ENCODE measurements around the gene SUN2.
"Not testable (repeated sequence)": the region's sequence is repeated elsewhere in the genome, so short reads cannot be mapped to it uniquely, and the experiment has no call there.

Gene SUN2

GRCh38 chr22:38755911-38756532 lies at the start of gene SUN2:
SUN2 (minus strand) TSS chr22:38755998; CDS start chr22:38752628, 3,370 bp downstream.
- H3K4me1 Mint-ChIP-seq (ENCODE audit: low read depth), result peaks cover 74% of the 10 kb centered on the region
- intact Hi-C loops (cut with micrococcal nuclease), result loop anchor here (2.0 kb wide), 1 partner anchor 51 kb away; the partner anchor contains the start of gene GTPBP1
- H3K9me3 Mint-ChIP-seq, result no peaks in the 10 kb centered on the region
- H3K27me3 Mint-ChIP-seq, result no peaks in the 10 kb centered on the region
- H3K4me3 Mint-ChIP-seq, result peak within 1 kb of the TSS; percentile 77
- peak within 1 kb of the TSS; percentile 90 for H3K27ac Mint-ChIP-seq
- peaks cover 30% of the 10 kb centered on the region for H3K36me3 Mint-ChIP-seq (ENCODE audit: low read depth)

GRCh38 chr22:38805041-38805593 lies 49.3 kb upstream of the SUN2 start:
- not testable (repeated sequence) for H3K4me3 Mint-ChIP-seq, H3K27ac Mint-ChIP-seq
- peaks cover 40% of the 10 kb centered on the region for H3K27me3 Mint-ChIP-seq

GRCh38 chr22:38802671-38803121 lies 46.9 kb upstream of the SUN2 start:
- Mint-ChIP-seq H3K27ac (no peak overlapping the region), H3K36me3 (ENCODE audit: low read depth) (no peaks in the 10 kb centered on the region), H3K27me3 (peaks cover 41% of the 10 kb centered on the region), H3K4me1 (ENCODE audit: low read depth) (no peaks in the 10 kb centered on the region), H3K9me3 (no peaks in the 10 kb centered on the region), H3K4me3 (no peak overlapping the region)
- intact Hi-C loops (cut with micrococcal nuclease), result no loop called here

More at GRCh38 chr22:38805041-38805593, 49.3 kb upstream of the SUN2 start:
- H3K4me1 Mint-ChIP-seq (ENCODE audit: low read depth); H3K9me3 Mint-ChIP-seq; intact Hi-C loops (cut with micrococcal nuclease); H3K36me3 Mint-ChIP-seq (ENCODE audit: low read depth): not testable (repeated sequence)

GRCh38 chr22:38799265-38800002 lies 43.6 kb upstream of the SUN2 start:
- H3K36me3 Mint-ChIP-seq (ENCODE audit: low read depth), result no peaks in the 10 kb centered on the region
- intact Hi-C loops (cut with micrococcal nuclease), result no loop called here
- no peaks in the 10 kb centered on the region for H3K9me3 Mint-ChIP-seq
- peaks cover 60% of the 10 kb centered on the region for H3K27me3 Mint-ChIP-seq
- no peaks in the 10 kb centered on the region for H3K4me1 Mint-ChIP-seq (ENCODE audit: low read depth)
- H3K27ac Mint-ChIP-seq, result no peak overlapping the region
- H3K4me3 Mint-ChIP-seq, result no peak overlapping the region

GRCh38 chr22:38798496-38798895 lies 42.7 kb upstream of the SUN2 start:
- H3K9me3 Mint-ChIP-seq, result no peaks in the 10 kb centered on the region
- no peaks in the 10 kb centered on the region for H3K4me1 Mint-ChIP-seq (ENCODE audit: low read depth)
- H3K27me3 Mint-ChIP-seq, result peaks cover 56% of the 10 kb centered on the region
- intact Hi-C loops (cut with micrococcal nuclease), result no loop called here
- H3K36me3 Mint-ChIP-seq (ENCODE audit: low read depth), result no peaks in the 10 kb centered on the region
- H3K27ac Mint-ChIP-seq, result no peak overlapping the region
- no peak overlapping the region for H3K4me3 Mint-ChIP-seq

- Mint-ChIP-seq H3K36me3 (ENCODE audit: low read depth) (no peaks in the 10 kb centered on the region), H3K4me1 (ENCODE audit: low read depth) (peaks cover 5% of the 10 kb centered on the region), H3K27ac (no peak overlapping the region), H3K4me3 (no peak overlapping the region), H3K27me3 (peaks cover 41% of the 10 kb centered on the region), H3K9me3 (no peaks in the 10 kb centered on the region)
- intact Hi-C loops (cut with micrococcal nuclease), result no loop called here
Observed at GRCh38 chr22:38796262-38796957, 40.6 kb upstream of the SUN2 start.

GRCh38 chr22:38795569-38795968 lies 39.8 kb upstream of the SUN2 start:
- Mint-ChIP-seq H3K4me3 (no peak overlapping the region), H3K4me1 (ENCODE audit: low read depth) (peaks cover 5% of the 10 kb centered on the region), H3K9me3 (no peaks in the 10 kb centered on the region), H3K27ac (no peak overlapping the region), H3K36me3 (ENCODE audit: low read depth) (no peaks in the 10 kb centered on the region), H3K27me3 (peaks cover 33% of the 10 kb centered on the region)
- intact Hi-C loops (cut with micrococcal nuclease), result no loop called here

- intact Hi-C loops (cut with micrococcal nuclease), result no loop called here
- H3K9me3 Mint-ChIP-seq, result no peaks in the 10 kb centered on the region
- H3K4me1 Mint-ChIP-seq (ENCODE audit: low read depth), result peaks cover 5% of the 10 kb centered on the region
Observed at GRCh38 chr22:38793721-38794466, 38.1 kb upstream of the SUN2 start, which contains the start of gene DNAL4. DNAL4 (minus strand) TSS chr22:38794143; CDS start chr22:38782731, 11,412 bp downstream.

GRCh38 chr22:38793317-38793716 lies 37.5 kb upstream of the SUN2 start:
- Mint-ChIP-seq H3K9me3 (no peaks in the 10 kb centered on the region), H3K27ac (peak overlapping the region; percentile 57), H3K27me3 (peaks cover 25% of the 10 kb centered on the region), H3K4me1 (ENCODE audit: low read depth) (peaks cover 5% of the 10 kb centered on the region), H3K36me3 (ENCODE audit: low read depth) (no peaks in the 10 kb centered on the region), H3K4me3 (peak overlapping the region; percentile 71)
- intact Hi-C loops (cut with micrococcal nuclease), result no loop called here

More at GRCh38 chr22:38793721-38794466, 38.1 kb upstream of the SUN2 start, which contains the start of gene DNAL4:
- H3K27ac Mint-ChIP-seq, result peak within 1 kb of the TSS; percentile 57
- peaks cover 30% of the 10 kb centered on the region for H3K27me3 Mint-ChIP-seq
- H3K36me3 Mint-ChIP-seq (ENCODE audit: low read depth), result no peaks in the 10 kb centered on the region
- H3K4me3 Mint-ChIP-seq, result peak within 1 kb of the TSS; percentile 71

GRCh38 chr22:38792833-38793232 lies 37.0 kb upstream of the SUN2 start:
- Mint-ChIP-seq H3K9me3 (no peaks in the 10 kb centered on the region), H3K4me1 (ENCODE audit: low read depth) (peaks cover 10% of the 10 kb centered on the region), H3K4me3 (peak overlapping the region; percentile 71), H3K27me3 (peaks cover 20% of the 10 kb centered on the region), H3K36me3 (ENCODE audit: low read depth) (no peaks in the 10 kb centered on the region), H3K27ac (no peak overlapping the region)
- intact Hi-C loops (cut with micrococcal nuclease), result no loop called here

GRCh38 chr22:38789606-38790005 lies 33.8 kb upstream of the SUN2 start:
- Mint-ChIP-seq H3K4me1 (ENCODE audit: low read depth) (peaks cover 10% of the 10 kb centered on the region), H3K27ac (no peak overlapping the region), H3K9me3 (no peaks in the 10 kb centered on the region), H3K27me3 (no peaks in the 10 kb centered on the region), H3K4me3 (no peak overlapping the region), H3K36me3 (ENCODE audit: low read depth) (no peaks in the 10 kb centered on the region)
- intact Hi-C loops (cut with micrococcal nuclease), result no loop called here

GRCh38 chr22:38788846-38789245 lies 33.0 kb upstream of the SUN2 start:
- no peaks in the 10 kb centered on the region for H3K9me3 Mint-ChIP-seq
- intact Hi-C loops (cut with micrococcal nuclease), result no loop called here
- H3K4me3 Mint-ChIP-seq, result no peak overlapping the region
- no peak overlapping the region for H3K27ac Mint-ChIP-seq
- H3K4me1 Mint-ChIP-seq (ENCODE audit: low read depth), result peaks cover 10% of the 10 kb centered on the region
- H3K36me3 Mint-ChIP-seq (ENCODE audit: low read depth), result no peaks in the 10 kb centered on the region
- no peaks in the 10 kb centered on the region for H3K27me3 Mint-ChIP-seq

Measured in dendritic cell treated with granulocyte-macrophage colony-stimulating factor and Interleukin-4, amounts not matched to agents 40 ng/mL and 50 ng/mL, for 4 days (primary cell).